KOPT-K1 (cell line): ENCODE measurements around the gene CCR7.

ENCODE experiments used
- H3K27ac ChIP-seq: fragments of 200-600 bp; sonication (generic); 2 replicates; pipeline ENCODE4 v1.5.1; 2016; ENCODE audit warnings: antibody characterized with exemption, mild to moderate bottlenecking, low read depth, low read length; ENCODE audit not compliant: poor library complexity, severe bottlenecking
- H3K36me3 ChIP-seq: fragments of 200-600 bp; sonication (generic); 2 replicates; pipeline ENCODE4 v1.5.1; 2017; ENCODE audit warnings: antibody characterized with exemption, mild to moderate bottlenecking, low read length, moderate library complexity; ENCODE audit not compliant: insufficient read depth
- H3K9me3 ChIP-seq: fragments of 200-600 bp; sonication (generic); 2 replicates; pipeline ENCODE4 v1.5.1; 2017; ENCODE audit warnings: antibody characterized with exemption, low read length, mild to moderate bottlenecking; ENCODE audit not compliant: insufficient read depth, poor library complexity, severe bottlenecking

CCR7 gene

GRCh38 chr17:40539711-40540411 is 25.4 kb downstream of the CCR7 start:
- Histone ChIP-seq H3K9me3 (no peaks in the 10 kb centered on the region), H3K27ac (peak overlapping the region; percentile 77)

DNA sequence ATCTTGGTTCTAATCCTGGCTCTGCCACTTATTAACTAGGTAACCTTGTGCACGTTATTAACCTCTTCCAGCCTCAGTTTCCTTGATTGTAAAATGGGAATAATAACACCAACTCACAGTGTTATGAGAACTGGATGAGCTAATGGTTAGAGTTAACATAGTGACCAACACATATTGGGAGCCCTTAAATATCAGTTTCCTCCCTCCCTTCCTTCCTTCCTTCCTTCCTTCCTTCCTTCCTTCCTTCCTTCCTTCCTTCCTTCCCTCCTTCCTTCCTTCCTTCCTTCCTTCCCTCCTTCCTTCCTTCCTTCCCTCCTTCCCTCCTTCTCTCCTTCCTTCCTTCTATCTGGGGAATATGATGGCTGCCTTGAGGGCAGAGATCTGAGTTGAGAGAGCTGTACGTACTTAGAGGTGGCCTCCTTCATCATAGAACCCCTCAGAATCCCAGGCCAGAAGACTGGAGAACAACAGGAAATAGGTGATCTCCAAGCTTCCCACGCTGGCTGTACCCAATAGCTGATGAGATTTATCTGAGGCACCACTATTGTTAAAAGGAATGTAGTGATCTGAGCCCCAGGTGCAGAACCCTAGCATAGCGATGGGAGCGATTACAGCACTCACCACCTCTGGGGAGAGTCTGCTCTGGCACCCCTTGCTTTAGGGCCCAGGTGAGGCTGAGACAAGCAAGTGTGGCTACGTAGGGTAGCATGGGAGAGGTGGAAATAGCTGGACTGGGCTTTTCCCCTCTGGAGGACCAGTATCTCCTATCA is 26.2 kb downstream of the CCR7 start:
- Histone ChIP-seq H3K36me3 (no peaks in the 10 kb centered on the region), H3K27ac (peak overlapping the region; percentile 77)

More at GRCh38 chr17:40539711-40540411, 25.4 kb downstream of the CCR7 start:
- no peaks in the 10 kb centered on the region for H3K36me3 ChIP-seq

DNA sequence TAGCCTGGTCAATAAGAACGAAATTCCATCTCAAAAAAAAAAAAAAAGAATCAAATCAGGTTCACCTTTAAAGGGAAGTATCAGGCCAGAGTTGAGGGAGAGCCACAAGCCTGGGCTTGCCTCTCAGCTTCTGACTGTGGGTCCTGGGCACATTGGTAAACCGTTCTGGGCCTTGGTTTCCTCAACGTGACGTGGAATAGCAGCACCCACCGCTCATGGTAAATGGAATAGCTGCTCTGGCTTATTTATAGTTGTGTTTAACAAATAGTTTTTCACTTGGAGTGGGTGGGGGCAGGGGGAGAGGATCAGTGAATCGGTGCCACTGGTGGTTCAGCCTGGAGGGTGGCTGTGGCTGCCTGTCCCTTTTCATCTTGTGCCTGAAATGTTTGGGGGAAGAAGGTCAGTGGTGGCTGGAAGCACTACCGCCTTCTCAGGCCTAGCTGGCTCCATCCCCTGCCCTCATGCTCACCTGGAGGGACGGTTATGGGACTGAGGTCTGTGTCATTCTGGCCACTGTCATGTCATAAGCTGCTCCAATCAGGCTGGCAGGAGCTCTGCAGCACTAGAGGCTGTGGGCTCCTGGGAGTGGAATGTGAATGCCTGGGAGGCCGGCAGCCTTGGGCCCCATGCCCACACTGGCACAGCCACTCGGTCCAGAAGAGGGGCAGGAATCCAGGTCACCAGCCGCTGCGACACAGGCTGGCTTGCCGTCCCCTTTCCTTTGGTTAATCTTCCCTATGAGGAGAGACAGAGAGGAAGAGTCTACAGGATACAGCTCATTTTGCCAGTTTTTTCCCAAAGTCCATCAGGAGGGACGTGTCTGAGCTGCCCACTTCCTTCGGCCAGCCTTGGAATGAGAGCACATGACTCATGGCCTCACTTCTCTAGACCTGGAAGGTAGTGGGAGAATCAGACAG is 27.0 kb downstream of the CCR7 start:
- H3K27ac ChIP-seq, result no peak overlapping the region
- no peaks in the 10 kb centered on the region for H3K36me3 ChIP-seq
- no peaks in the 10 kb centered on the region for H3K9me3 ChIP-seq

More for the DNA sequence above, 26.2 kb downstream of the CCR7 start:
- H3K9me3 ChIP-seq, result no peaks in the 10 kb centered on the region

GRCh38 chr17:40536295-40537171 is 28.7 kb downstream of the CCR7 start:
- Histone ChIP-seq H3K36me3 (no peaks in the 10 kb centered on the region), H3K27ac (peak overlapping the region; percentile 4), H3K9me3 (no peaks in the 10 kb centered on the region)

GRCh38 chr17:40535924-40536294 is 29.4 kb downstream of the CCR7 start:
- no peaks in the 10 kb centered on the region for H3K9me3 ChIP-seq
- no peak overlapping the region for H3K27ac ChIP-seq
- H3K36me3 ChIP-seq, result no peaks in the 10 kb centered on the region

DNA sequence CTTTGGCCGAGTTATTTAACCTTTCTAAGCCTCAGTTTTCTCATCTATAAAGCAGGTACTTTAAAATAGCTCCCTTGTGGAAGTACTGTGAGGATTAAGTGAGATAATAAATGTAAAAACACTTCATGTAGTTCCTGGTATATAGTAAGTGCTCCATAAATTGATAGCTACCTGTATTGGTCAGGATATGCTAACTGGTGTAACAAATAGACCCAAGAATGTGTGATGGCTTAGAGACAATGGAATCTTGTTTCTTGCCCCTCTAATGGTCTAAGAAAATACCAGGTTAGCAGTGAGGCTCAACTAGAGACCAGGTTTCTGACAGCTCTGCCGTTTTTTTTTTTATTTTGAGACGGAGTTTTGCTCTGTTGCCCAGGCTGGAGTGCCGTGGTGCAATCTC is 29.8 kb downstream of the CCR7 start:
- Histone ChIP-seq H3K36me3 (no peaks in the 10 kb centered on the region), H3K27ac (no peak overlapping the region), H3K9me3 (no peaks in the 10 kb centered on the region)

- H3K9me3 ChIP-seq, result no peaks in the 10 kb centered on the region
- peak overlapping the region; percentile 50 for H3K27ac ChIP-seq
- H3K36me3 ChIP-seq, result no peaks in the 10 kb centered on the region
These were observed 30.7 kb downstream of the CCR7 start for GRCh38 chr17:40534371-40535189.

GRCh38 chr17:40533896-40534295 is 31.4 kb downstream of the CCR7 start:
- H3K27ac ChIP-seq, result peak overlapping the region; percentile 50
- H3K9me3 ChIP-seq, result no peaks in the 10 kb centered on the region
- H3K36me3 ChIP-seq, result no peaks in the 10 kb centered on the region

DNA sequence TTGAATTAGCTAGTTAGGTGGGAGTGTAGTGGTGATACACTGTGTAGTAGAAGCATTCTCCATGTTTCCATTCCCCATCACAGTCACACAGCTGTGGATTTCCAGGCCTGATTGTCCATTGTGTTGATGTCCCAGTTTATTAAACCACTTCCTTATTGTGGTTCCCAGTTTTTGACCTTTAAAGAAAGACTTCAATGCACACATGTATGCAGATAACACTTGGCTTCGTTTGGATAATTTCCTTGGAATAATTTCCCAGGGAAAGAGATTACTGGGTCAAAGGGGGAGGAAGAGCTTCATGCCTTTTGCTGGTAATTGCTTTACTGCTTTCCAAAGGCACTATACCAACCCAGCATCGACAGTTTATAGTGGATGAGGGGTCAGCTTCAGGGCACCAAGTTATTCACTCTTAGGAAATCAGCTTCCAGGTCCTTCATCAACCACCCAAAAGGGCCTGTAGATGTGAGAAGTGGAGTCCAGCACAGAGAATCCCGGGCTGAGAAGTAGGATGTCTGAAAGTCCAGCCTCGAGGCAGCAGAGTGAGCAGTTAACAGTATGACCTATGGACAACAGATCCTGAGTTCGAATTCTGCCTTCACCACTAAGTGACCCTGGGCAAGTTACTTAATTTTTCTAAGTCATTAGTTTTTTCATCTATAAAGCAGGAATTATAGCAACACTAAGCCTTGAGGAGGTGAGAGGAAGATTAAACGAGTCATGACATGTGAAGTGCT is 32.6 kb downstream of the CCR7 start:
- no peaks in the 10 kb centered on the region for H3K9me3 ChIP-seq
- no peaks in the 10 kb centered on the region for H3K36me3 ChIP-seq
- H3K27ac ChIP-seq, result peak overlapping the region; percentile 50

DNA sequence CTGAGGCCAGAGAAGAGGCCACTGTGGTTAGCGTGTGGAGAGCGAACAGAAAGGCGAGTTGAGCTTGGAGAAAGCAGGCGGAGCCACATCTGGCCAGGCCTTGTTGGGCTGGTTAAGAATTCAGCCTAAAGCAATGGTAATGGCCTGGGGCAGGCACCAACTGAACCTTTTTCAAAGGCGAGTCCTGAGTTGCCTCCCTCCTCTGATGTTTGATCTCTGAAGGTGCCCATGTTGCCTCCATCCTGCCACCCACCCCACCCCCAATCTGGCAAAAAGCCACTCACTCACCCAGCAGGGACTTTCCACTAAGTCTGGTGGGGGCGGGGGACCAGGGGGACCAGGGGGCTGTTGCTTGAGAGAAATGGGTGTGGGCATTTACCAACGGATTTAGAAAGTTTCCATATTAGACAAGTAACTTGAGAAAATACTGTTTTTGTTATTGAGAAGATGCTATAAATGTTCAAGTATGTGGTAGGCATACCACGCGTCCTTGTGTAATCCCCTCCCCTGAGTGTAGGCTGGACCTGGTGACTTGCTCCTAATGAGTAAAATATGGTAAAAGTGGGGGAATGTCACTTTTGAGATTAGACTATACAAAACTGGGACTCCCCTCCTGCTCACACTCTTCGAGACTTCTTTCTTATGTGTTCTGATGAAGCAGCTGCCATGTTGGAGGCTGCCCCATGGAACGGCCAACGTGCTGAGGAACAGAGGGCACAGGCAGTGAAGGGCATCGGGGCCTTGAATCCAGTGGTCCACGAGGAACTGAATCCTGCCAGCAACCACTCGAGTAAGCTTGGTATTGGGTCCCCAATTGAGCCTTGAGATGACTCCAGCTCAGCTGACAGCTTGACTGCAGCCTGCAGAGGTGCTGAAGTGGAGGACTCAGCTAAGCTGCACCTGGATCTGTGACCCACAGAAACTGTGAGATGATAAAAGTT is 34.0 kb downstream of the CCR7 start:
- peak overlapping the region; percentile 50 for H3K27ac ChIP-seq
- H3K9me3 ChIP-seq, result no peaks in the 10 kb centered on the region
- H3K36me3 ChIP-seq, result no peaks in the 10 kb centered on the region

DNA sequence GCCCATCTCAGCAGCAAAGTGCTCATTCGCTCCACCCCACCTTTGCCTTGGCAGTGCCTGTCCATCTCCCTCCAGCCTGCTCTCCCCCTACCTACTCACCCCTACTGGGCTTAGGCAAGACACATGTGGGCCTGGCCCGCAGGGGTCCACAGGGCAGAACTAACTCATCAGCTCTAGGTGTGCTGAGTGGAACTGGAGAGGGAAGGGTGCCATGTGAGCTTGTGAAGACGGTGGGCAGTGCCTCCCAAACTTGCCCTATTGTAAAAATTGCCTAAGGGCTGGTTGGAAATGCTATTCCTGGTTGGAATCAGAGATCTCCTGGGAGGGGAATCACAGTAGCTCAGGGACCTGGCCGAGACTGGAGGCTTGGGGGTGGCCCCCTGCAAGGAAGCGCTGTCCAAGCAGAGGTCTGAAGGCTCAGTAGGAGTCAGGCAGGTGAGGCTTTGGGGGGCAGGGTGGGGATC is 34.7 kb downstream of the CCR7 start:
- H3K36me3 ChIP-seq, result no peaks in the 10 kb centered on the region
- H3K9me3 ChIP-seq, result peaks cover 7% of the 10 kb centered on the region
- H3K27ac ChIP-seq, result peak overlapping the region; percentile 50

- H3K27ac ChIP-seq, result peak overlapping the region; percentile 50
- no peaks in the 10 kb centered on the region for H3K36me3 ChIP-seq
- peaks cover 13% of the 10 kb centered on the region for H3K9me3 ChIP-seq
These were observed 35.3 kb downstream of the CCR7 start for GRCh38 chr17:40529991-40530390.
